DOHH2 (cell line): Measurements from ENCODE around the gene DNAJB12.

Experiments
- H3F3A ChIP-seq: fragments of 200-600 bp; sonication (generic), shearing (Covaris generic); 2 replicates; pipeline ENCODE4 v1.6.0; 2016; ENCODE audit warnings: antibody characterized with exemption, mild to moderate bottlenecking; ENCODE audit not compliant: control insufficient read depth, insufficient read depth
- H3K27ac ChIP-seq: fragments of 200-600 bp; sonication (generic); 2 replicates; pipeline ENCODE4 v1.5.1; 2014; ENCODE audit warnings: low read depth, mild to moderate bottlenecking, low read length, moderate library complexity
- H3K27me3 ChIP-seq: fragments of 200-600 bp; sonication (generic); 2 replicates; pipeline ENCODE4 v1.6.1; 2014; ENCODE audit warnings: mild to moderate bottlenecking, low read length, mixed read lengths; ENCODE audit not compliant: control insufficient read depth
- H3K36me3 ChIP-seq: fragments of 200-600 bp; sonication (generic); 2 replicates; pipeline ENCODE4 v1.6.1; 2014; ENCODE audit warnings: mild to moderate bottlenecking, low read length, moderate library complexity, mixed read lengths; ENCODE audit not compliant: control insufficient read depth
- H3K4me1 ChIP-seq: fragments of 200-600 bp; sonication (generic); 2 replicates; pipeline ENCODE4 v1.6.1; 2014; ENCODE audit warnings: mild to moderate bottlenecking, low read length, mixed read lengths; ENCODE audit not compliant: control insufficient read depth
- H3K4me2 ChIP-seq: fragments of 200-600 bp; sonication (generic); 2 replicates; pipeline ENCODE4 v1.6.0; 2014; ENCODE audit warnings: mild to moderate bottlenecking, low read length, moderate library complexity
- H3K4me3 ChIP-seq: fragments of 200-600 bp; sonication (generic); 2 replicates; pipeline ENCODE4 v1.5.1; 2014; ENCODE audit warnings: mild to moderate bottlenecking, low read length, mixed read lengths
- H3K79me2 ChIP-seq: fragments of 200-600 bp; sonication (generic); 2 replicates; pipeline ENCODE4 v1.6.1; 2014; ENCODE audit warnings: mild to moderate bottlenecking, low read length, mixed read lengths; ENCODE audit not compliant: control insufficient read depth
- H3K9me2 ChIP-seq: fragments of 200-600 bp; sonication (generic); replicated peaks from 2 replicates; pipeline ENCODE4 v1.6.1; 2014; ENCODE audit warnings: mild to moderate bottlenecking, low read length, mixed read lengths; ENCODE audit not compliant: control insufficient read depth
- H3K9me3 ChIP-seq: fragments of 200-600 bp; sonication (generic); 2 replicates; pipeline ENCODE4 v1.6.1; 2014; ENCODE audit warnings: antibody characterized with exemption, low read length, mixed read lengths; ENCODE audit not compliant: control insufficient read depth, insufficient read depth
- H4K20me1 ChIP-seq: fragments of 200-600 bp; sonication (generic); 2 replicates; pipeline ENCODE4 v1.6.0; 2014; ENCODE audit warnings: low read depth, mild to moderate bottlenecking, antibody characterized with exemption, low read length, moderate library complexity; ENCODE audit not compliant: control insufficient read depth, insufficient read depth
- CTCF ChIP-seq: fragments of 200-600 bp; sonication (generic); IDR thresholded peaks from one replicate; pipeline ENCODE4 v1.5.1; 2014; ENCODE audit warnings: antibody characterized with exemption, mild to moderate bottlenecking, low read depth, low read length; ENCODE audit not compliant: poor library complexity, severe bottlenecking
- EZH2phosphoT487 ChIP-seq: fragments of 200-600 bp; sonication (generic); IDR thresholded peaks from 2 replicates; pipeline ENCODE4 v1.6.1; 2017; ENCODE audit warnings: borderline replicate concordance, mild to moderate bottlenecking, antibody characterized with exemption, low read length, moderate library complexity, mixed read lengths

The DNAJB12 gene

GRCh38 chr10:72322280-72323058 is 32.2 kb downstream of the DNAJB12 start:
- Histone ChIP-seq H3K4me1 (peaks cover 74% of the 10 kb centered on the region), H3F3A (peaks cover 35% of the 10 kb centered on the region), H3K4me3 (peak overlapping the region; percentile 84)

GRCh38 chr10:72322030-72322279 is 32.8 kb downstream of the DNAJB12 start:
- no peaks in the 10 kb centered on the region for H3K9me3 ChIP-seq
- no peaks in the 10 kb centered on the region for H3K36me3 ChIP-seq
- peaks cover 79% of the 10 kb centered on the region for H3K4me1 ChIP-seq
- H3K9me2 ChIP-seq: no peaks in the 10 kb centered on the region
- H3K4me3 ChIP-seq: peak overlapping the region; percentile 84
- TF ChIP-seq CTCF (no peak), EZH2phosphoT487 (no peak)
- peaks cover 37% of the 10 kb centered on the region for H3F3A ChIP-seq
- H3K4me2 ChIP-seq: peak overlapping the region; percentile 97
- no peaks in the 10 kb centered on the region for H3K27me3 ChIP-seq
- H3K27ac ChIP-seq: peak overlapping the region; percentile 99
- H3K79me2 ChIP-seq: peaks cover 12% of the 10 kb centered on the region
- no peaks in the 10 kb centered on the region for H4K20me1 ChIP-seq

More at GRCh38 chr10:72322280-72323058, 32.2 kb downstream of the DNAJB12 start:
- Histone ChIP-seq H3K9me3 (no peaks in the 10 kb centered on the region), H3K36me3 (no peaks in the 10 kb centered on the region), H3K79me2 (peaks cover 12% of the 10 kb centered on the region), H4K20me1 (no peaks in the 10 kb centered on the region), H3K9me2 (no peaks in the 10 kb centered on the region), H3K27ac (peak overlapping the region; percentile 99), H3K4me2 (peak overlapping the region; percentile 97), H3K27me3 (no peaks in the 10 kb centered on the region)
- no peak for TF ChIP-seq CTCF
- no peak for TF ChIP-seq EZH2phosphoT487

GRCh38 chr10:72321248-72322029 is 33.3 kb downstream of the DNAJB12 start:
- TF ChIP-seq EZH2phosphoT487 (no peak), CTCF (no peak)
- H3K4me3 ChIP-seq: peak overlapping the region; percentile 84
- H3K9me2 ChIP-seq: no peaks in the 10 kb centered on the region
- H4K20me1 ChIP-seq: no peaks in the 10 kb centered on the region
- H3K27ac ChIP-seq: peak overlapping the region; percentile 99
- peaks cover 84% of the 10 kb centered on the region for H3K4me1 ChIP-seq
- peaks cover 12% of the 10 kb centered on the region for H3K79me2 ChIP-seq
- no peaks in the 10 kb centered on the region for H3K36me3 ChIP-seq
- H3K27me3 ChIP-seq: no peaks in the 10 kb centered on the region
- peaks cover 37% of the 10 kb centered on the region for H3F3A ChIP-seq
- peak overlapping the region; percentile 97 for H3K4me2 ChIP-seq
- no peaks in the 10 kb centered on the region for H3K9me3 ChIP-seq
